ENCODE results near the gene SUV39H2. TPM values are rescaled to one million over a fixed set of nuclear protein-coding genes. Genes with fewer than 3 reads are reported as not detected.

Gene SUV39H2
- total and polyA plus RNA-seq, 11 donors: 1.3 to 8.4 (median 5.2) TPM

- WGBS, 4 donors: 13 to 17% (median 14%) methylated on average over 14 of the region's 14 CpGs
- H3K27ac ChIP-seq: peak overlapping the region in 9 of 12 donors; percentile 94 to 99 (median 97)
- no peak for DNase-seq
- no peak for TF ChIP-seq POLR2A (IDR thresholded peaks at IDR 0.05)
- TF ChIP-seq CTCF (IDR thresholded peaks at IDR 0.05): no peak
- H3K4me1 ChIP-seq: peaks cover 5 to 26% (median 17%) of the 10 kb centered on the region in 12 donors
- no peaks in the 10 kb centered on the region for H3K27me3 ChIP-seq
- peak overlapping the region; percentile 73 to 99 (median 94) for H3K4me3 ChIP-seq
- intact Hi-C loops (cut with DNase I): loop anchor here in 7 of 10 donors (2.0 to 10.0 kb wide), 8 partner anchors 38 to 237 kb away; partner anchors contain the start of genes SUV39H2 (in 4 of the 7), MEIG1 (in 3 of the 7) and DCLRE1C (in 2 of the 7)
- no peaks in the 10 kb centered on the region for H3K9me3 ChIP-seq
- H3K36me3 ChIP-seq: peaks cover 0 to 44% (median 43%) of the 10 kb centered on the region in 9 donors
- no peak for ATAC-seq
Measured at GRCh38 chr10:14839305-14839695, 39.4 kb upstream of the SUV39H2 start.

- intact Hi-C loops (cut with DNase I): loop anchor here in 2 of 10 donors (5.0 to 10.0 kb wide), 2 partner anchors 37 to 265 kb away; partner anchors contain the start of gene SUV39H2 (in 1 of the 2)
- no peak for DNase-seq
- H3K36me3 ChIP-seq: peaks cover 0 to 53% (median 48%) of the 10 kb centered on the region in 9 donors
Measured at GRCh38 chr10:14840178-14840577, 38.5 kb upstream of the SUV39H2 start.

GRCh38 chr10:14843327-14843988 lies 35.2 kb upstream of the SUV39H2 start:
- Histone ChIP-seq H3K9me3 (no peaks in the 10 kb centered on the region), H3K36me3 (peaks cover 0 to 79% (median 56%) of the 10 kb centered on the region in 9 donors), H3K27ac (no peak overlapping the region), H3K4me1 (peaks cover 0 to 14% (median 9%) of the 10 kb centered on the region in 12 donors), H3K27me3 (no peaks in the 10 kb centered on the region), H3K4me3 (no peak overlapping the region)
- ATAC-seq (no peak), DNase-seq (no peak)
- TF ChIP-seq POLR2A (IDR thresholded peaks at IDR 0.05) (no peak), CTCF (IDR thresholded peaks at IDR 0.05) (no peak)
- intact Hi-C loops (cut with DNase I): loop anchor here in 2 of 10 donors (5.0 to 10.0 kb wide), 2 partner anchors 34 to 261 kb away; partner anchors contain the start of gene SUV39H2 (in 1 of the 2)
- 89 to 93% (median 91%) methylated on average over 15 of the region's 15 CpGs for WGBS, 4 donors

More at GRCh38 chr10:14840178-14840577, 38.5 kb upstream of the SUV39H2 start:
- no peak for ATAC-seq
- no peak overlapping the region for H3K27ac ChIP-seq
- peaks cover 5 to 26% (median 17%) of the 10 kb centered on the region in 12 donors for H3K4me1 ChIP-seq
- TF ChIP-seq POLR2A (IDR thresholded peaks at IDR 0.05) (no peak), CTCF (IDR thresholded peaks at IDR 0.05) (no peak)
- no peaks in the 10 kb centered on the region for H3K9me3 ChIP-seq
- peak overlapping the region in 1 of 12 donors; percentile 95 for H3K4me3 ChIP-seq
- no peaks in the 10 kb centered on the region for H3K27me3 ChIP-seq
- WGBS, 4 donors: 91 to 93% (median 92%) methylated on average over 2 of the region's 2 CpGs

GRCh38 chr10:14844948-14845347 lies 33.7 kb upstream of the SUV39H2 start:
- H3K27me3 ChIP-seq: no peaks in the 10 kb centered on the region
- H3K4me1 ChIP-seq: peaks cover 0 to 3% (median 0%) of the 10 kb centered on the region in 12 donors
- H3K36me3 ChIP-seq: peaks cover 0 to 93% (median 64%) of the 10 kb centered on the region in 9 donors
- H3K4me3 ChIP-seq: no peak overlapping the region
- H3K27ac ChIP-seq: no peak overlapping the region
- no peak for TF ChIP-seq POLR2A (IDR thresholded peaks at IDR 0.05)
- TF ChIP-seq CTCF (IDR thresholded peaks at IDR 0.05): no peak
- intact Hi-C loops (cut with DNase I): loop anchor here in 2 of 10 donors (5.0 to 10.0 kb wide), 2 partner anchors 32 to 260 kb away; partner anchors contain the start of gene SUV39H2 (in 1 of the 2)
- DNase-seq: no peak
- no peak for ATAC-seq
- 69 to 84% (median 71%) methylated on average over 2 of the region's 2 CpGs for WGBS, 4 donors
- H3K9me3 ChIP-seq: no peaks in the 10 kb centered on the region
